ENCODE measurements around the gene DOLPP1. TPM values are rescaled to one million over a fixed set of nuclear protein-coding genes. Genes with fewer than 3 reads are reported as not detected.

The DOLPP1 gene
- total RNA-seq, 1 experiment from 2014 or later, result 32.7 TPM

GRCh38 chr9:129098328-129098727 lies 17.4 kb downstream of the DOLPP1 start (continued):
- TF ChIP-seq ELF4 (CRISPR knock-in tag; IDR thresholded peaks at IDR 0.05; ENCODE audit: low read depth) (no peak), ZNF671 (CRISPR knock-in tag; IDR thresholded peaks at IDR 0.05) (no peak), CREM (CRISPR knock-in tag; IDR thresholded peaks at IDR 0.05) (no peak), TEAD4 (CRISPR knock-in tag; IDR thresholded peaks at IDR 0.05) (no peak), ZNF121 (CRISPR knock-in tag; IDR thresholded peaks at IDR 0.05) (no peak), ZNF416 (CRISPR knock-in tag; IDR thresholded peaks at IDR 0.05) (no peak), ATF3 (CRISPR knock-in tag; conservative IDR thresholded peaks at IDR 0.05) (no peak)

DNA sequence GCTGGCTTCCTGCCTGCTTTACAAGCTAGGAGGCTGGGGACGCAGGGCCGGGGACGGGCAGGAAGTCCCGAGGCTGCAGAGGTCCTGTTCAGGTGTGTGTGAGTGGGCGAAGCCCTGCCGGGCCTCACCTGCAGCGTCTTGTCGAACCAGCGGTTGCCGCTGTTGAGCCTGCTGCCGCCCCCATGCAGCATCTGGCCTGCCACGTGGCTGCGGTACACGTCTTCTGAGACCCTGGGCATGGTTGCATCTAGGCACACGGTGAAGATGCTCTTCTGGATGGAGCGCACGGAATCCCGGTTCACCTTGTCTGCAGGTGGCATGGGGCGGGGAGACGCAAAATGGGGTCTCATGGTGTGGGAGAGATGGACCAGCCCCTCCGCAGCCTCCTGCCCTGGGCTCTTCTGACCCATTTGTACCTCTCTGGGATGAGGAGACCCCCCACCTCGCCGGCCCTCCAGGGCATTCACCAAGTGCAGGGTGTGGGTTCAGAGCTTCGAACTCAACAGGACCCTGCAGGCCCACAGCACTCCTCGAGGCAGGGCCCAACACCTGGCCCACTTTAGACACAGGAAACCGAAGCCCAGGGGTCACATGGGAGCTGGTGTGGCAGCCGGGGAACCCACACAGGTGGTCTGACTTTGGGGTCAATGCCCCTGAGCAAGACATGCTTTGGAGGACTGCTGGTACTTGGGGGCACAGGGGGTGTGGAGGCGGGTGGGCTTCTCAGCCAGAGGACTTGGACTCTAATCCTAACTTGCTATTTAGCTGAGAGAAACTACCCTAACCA lies 19.7 kb downstream of the DOLPP1 start:
- H3K9me3 Mint-ChIP-seq, result no peaks in the 10 kb centered on the region
- POLR2A ChIA-PET, result no interaction called here
- CTCF ChIA-PET, result interaction anchor here (1.0 to 2.3 kb wide), 3 partner anchors 9 to 72 kb away, joined by 3 to 8 read pairs (median 3); partner anchors contain the start of genes CRAT and SH3GLB2
- H3K27me3 Mint-ChIP-seq (ENCODE audit: low read depth), result peaks cover 15% of the 10 kb centered on the region
- ATAC-seq (peak; percentile 50), DNase-seq (ENCODE audit: low spot score) (peak; percentile 41)
- H3K4me3 Mint-ChIP-seq, result no peak overlapping the region
- H3K36me3 Mint-ChIP-seq, result no peaks in the 10 kb centered on the region
- H3K27ac Mint-ChIP-seq, result no peak overlapping the region; the same call in 1 of the 2 replicates
- H3K4me1 Mint-ChIP-seq, result peaks cover 6% of the 10 kb centered on the region
- TF ChIP-seq, protein P1, sequence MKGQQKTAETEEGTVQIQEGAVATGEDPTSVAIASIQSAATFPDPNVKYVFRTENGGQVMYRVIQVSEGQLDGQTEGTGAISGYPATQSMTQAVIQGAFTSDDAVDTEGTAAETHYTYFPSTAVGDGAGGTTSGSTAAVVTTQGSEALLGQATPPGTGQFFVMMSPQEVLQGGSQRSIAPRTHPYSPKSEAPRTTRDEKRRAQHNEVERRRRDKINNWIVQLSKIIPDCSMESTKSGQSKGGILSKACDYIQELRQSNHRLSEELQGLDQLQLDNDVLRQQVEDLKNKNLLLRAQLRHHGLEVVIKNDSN (CRISPR knock-in tag; IDR thresholded peaks at IDR 0.05), result peak; percentile 63; the same call in 1 of the 2 replicates
- TF ChIP-seq, protein P2, sequence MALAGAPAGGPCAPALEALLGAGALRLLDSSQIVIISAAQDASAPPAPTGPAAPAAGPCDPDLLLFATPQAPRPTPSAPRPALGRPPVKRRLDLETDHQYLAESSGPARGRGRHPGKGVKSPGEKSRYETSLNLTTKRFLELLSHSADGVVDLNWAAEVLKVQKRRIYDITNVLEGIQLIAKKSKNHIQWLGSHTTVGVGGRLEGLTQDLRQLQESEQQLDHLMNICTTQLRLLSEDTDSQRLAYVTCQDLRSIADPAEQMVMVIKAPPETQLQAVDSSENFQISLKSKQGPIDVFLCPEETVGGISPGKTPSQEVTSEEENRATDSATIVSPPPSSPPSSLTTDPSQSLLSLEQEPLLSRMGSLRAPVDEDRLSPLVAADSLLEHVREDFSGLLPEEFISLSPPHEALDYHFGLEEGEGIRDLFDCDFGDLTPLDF (CRISPR knock-in tag; IDR thresholded peaks at IDR 0.05), result 0 out of 2 replicates have a peak, but pooled peaks have one; percentile 52
- TF ChIP-seq, protein P3, sequence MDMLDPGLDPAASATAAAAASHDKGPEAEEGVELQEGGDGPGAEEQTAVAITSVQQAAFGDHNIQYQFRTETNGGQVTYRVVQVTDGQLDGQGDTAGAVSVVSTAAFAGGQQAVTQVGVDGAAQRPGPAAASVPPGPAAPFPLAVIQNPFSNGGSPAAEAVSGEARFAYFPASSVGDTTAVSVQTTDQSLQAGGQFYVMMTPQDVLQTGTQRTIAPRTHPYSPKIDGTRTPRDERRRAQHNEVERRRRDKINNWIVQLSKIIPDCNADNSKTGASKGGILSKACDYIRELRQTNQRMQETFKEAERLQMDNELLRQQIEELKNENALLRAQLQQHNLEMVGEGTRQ (CRISPR knock-in tag; IDR thresholded peaks at IDR 0.05), result no peak
- TF ChIP-seq NFE2L1 (CRISPR knock-in tag; IDR thresholded peaks at IDR 0.05), result peak; percentile 51; the same call in 1 of the 2 replicates
- no peak for TF ChIP-seq ARID4B (CRISPR knock-in tag; IDR thresholded peaks at IDR 0.05; ENCODE audit: borderline replicate concordance)
- no peak for TF ChIP-seq TP53 (CRISPR knock-in tag; IDR thresholded peaks at IDR 0.05)
- TF ChIP-seq HMGA2 (CRISPR knock-in tag; IDR thresholded peaks at IDR 0.05), result no peak
- TF ChIP-seq ESRRA (CRISPR knock-in tag; IDR thresholded peaks at IDR 0.05; ENCODE audit: borderline replicate concordance), result no peak
- TF ChIP-seq E2F4 (CRISPR knock-in tag; IDR thresholded peaks at IDR 0.05; ENCODE audit: borderline replicate concordance, low read depth), result no peak
- TF ChIP-seq, protein P4, sequence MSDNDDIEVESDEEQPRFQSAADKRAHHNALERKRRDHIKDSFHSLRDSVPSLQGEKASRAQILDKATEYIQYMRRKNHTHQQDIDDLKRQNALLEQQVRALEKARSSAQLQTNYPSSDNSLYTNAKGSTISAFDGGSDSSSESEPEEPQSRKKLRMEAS (CRISPR knock-in tag; IDR thresholded peaks at IDR 0.05), result peak; percentile 93
- no peak for TF ChIP-seq ZSCAN18 (CRISPR knock-in tag; IDR thresholded peaks at IDR 0.05)
- TF ChIP-seq KAT7 (CRISPR knock-in tag; IDR thresholded peaks at IDR 0.05; ENCODE audit: borderline replicate concordance), result no peak
- TF ChIP-seq HMGXB4 (CRISPR knock-in tag; IDR thresholded peaks at IDR 0.05), result 0 out of 2 replicates have a peak, but pooled peaks have one; percentile 54
- TF ChIP-seq, protein P5, sequence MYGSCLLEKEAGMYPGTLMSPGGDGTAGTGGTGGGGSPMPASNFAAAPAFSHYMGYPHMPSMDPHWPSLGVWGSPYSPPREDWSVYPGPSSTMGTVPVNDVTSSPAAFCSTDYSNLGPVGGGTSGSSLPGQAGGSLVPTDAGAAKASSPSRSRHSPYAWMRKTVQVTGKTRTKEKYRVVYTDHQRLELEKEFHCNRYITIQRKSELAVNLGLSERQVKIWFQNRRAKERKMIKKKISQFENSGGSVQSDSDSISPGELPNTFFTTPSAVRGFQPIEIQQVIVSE (CRISPR knock-in tag; IDR thresholded peaks at IDR 0.05; ENCODE audit: borderline replicate concordance), result no peak
- no peak for TF ChIP-seq RORB (CRISPR knock-in tag; IDR thresholded peaks at IDR 0.05)

Data from WTC11 (cell line).